ENCODE results near the gene RIOK2.

- TF ChIP-seq CTCF (IDR thresholded peaks at IDR 0.05; ENCODE audit: poor library complexity) (peak; percentile 69), EZH2 (IDR thresholded peaks at IDR 0.05; ENCODE audit: borderline replicate concordance) (no peak), EZH2phosphoT487 (IDR thresholded peaks at IDR 0.05; ENCODE audit: low read depth, severe bottlenecking, unreplicated experiment) (no peak)
These were observed 19.7 kb downstream of the RIOK2 start for GRCh38 chr5:97163360-97163764.

Data from hepatocyte (in vitro differentiated cells).